ENCODE measurements around the gene TMEM132C.
A peak's percentile ranks its signal among the peaks of the same experiment; 100 is the strongest.
"Not testable (repeated sequence)": the region's sequence is repeated elsewhere in the genome, so short reads cannot be mapped to it uniquely, and the experiment has no call there.

The TMEM132C gene

GRCh38 chr12:128267131-128267622 lies at the start of gene TMEM132C:
TMEM132C (plus strand) TSS chr12:128267170; CDS start chr12:128267403, 233 bp downstream.
- DNase-seq = no peak

DNA sequence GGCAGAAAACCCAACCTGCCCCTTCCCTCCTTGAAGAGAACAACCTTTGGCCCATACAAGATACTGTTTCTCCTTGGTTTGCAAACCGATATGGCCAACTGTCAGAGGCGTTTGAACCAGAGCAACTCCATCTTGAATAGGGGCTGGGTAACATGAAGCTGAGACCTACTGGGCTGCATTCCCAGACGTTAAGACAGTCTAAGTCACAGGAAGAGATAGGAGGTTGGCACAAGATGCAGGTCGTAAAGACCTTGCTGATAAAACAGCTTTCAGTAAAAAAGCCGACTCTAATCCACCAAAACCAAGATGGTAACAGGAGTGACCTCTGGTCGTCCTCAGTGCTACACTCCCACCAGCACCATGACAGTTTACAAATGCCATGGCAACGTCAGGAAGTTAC lies 42.7 kb upstream of the TMEM132C start:
- no peak for DNase-seq

GRCh38 chr12:128228581-128228980 lies 38.4 kb upstream of the TMEM132C start:
- no peak for DNase-seq

- no peak for DNase-seq
Measured at GRCh38 chr12:128235635-128236417, 31.1 kb upstream of the TMEM132C start.

DNA sequence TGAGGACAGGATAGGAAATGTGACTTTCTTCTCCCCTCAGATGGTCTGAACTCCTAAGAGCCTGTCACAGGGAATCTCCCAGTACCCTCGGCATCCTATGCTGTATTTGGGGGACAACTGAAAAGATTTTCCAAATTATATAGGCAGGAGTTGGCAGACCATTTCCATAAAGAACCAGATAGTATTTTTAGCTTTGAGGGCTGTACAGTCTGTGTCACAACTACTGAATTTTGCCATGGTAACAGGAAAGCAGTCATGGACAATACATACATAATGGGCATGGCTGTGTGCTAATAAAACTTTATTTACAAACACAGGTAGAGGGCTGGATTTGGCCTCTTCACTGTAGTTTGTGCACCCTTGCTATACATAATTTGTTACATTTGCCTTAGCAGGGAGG lies 30.4 kb upstream of the TMEM132C start:
- DNase-seq = no peak

DNA sequence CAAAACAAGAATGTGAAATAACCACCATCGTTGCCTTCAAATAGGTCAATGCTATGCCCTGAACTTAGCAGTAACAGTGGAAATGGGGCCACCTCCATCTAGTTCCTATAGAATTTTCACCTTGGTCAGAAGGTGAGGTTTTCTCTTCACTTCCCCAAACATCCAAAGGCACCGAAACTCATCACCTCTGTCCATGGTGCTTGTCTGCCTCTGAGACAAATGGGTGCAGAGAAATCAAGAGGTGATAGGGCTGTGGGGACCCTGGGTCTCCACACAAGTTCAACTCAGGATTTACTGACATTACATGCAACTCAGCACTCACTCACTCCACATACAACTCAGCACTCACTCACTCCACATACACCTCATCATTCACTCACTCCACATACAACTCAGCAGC lies 26.2 kb upstream of the TMEM132C start:
- no peak for DNase-seq

DNA sequence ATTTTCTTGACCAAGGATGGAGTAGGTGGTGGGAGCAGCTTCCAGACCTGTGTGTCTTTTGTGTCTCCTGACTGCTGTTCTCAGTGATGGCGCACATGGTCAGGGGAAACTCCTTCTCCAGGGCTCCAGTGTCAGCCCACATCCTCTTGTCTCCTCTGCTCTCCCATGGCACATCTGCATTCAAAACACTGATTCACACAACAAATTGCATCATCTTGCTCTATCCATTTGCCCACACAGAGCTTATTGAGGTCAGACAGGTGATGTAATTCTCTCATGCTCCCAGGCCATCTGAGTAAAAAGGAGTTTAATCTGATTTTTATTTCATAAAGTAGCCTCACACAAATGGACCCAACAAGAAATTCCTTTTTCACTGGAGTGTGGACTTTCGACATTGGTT lies 21.8 kb upstream of the TMEM132C start:
- no peak for DNase-seq

DNA sequence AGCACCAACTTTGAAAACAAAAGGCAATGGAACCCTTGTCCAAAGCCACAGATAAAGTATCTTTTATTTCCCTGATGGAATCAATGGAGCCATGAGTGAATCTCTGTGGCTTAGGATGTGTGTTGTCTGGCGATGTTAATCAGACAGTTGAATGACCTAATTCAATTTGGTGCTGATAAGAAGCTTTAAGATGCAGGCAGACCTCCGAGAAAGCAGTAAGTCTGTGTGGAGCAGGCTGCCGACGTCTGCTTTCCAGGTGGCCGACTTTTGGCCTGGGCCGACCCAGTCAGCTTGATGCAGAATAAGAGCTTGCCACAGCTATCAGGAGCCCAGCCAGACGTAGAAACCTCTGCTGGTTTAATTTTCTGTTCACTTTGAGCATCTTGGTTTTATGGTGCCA lies 21.1 kb upstream of the TMEM132C start:
- DNase-seq = no peak

- no peak for DNase-seq
Measured at GRCh38 chr12:128250096-128250495, 16.9 kb upstream of the TMEM132C start.

DNA sequence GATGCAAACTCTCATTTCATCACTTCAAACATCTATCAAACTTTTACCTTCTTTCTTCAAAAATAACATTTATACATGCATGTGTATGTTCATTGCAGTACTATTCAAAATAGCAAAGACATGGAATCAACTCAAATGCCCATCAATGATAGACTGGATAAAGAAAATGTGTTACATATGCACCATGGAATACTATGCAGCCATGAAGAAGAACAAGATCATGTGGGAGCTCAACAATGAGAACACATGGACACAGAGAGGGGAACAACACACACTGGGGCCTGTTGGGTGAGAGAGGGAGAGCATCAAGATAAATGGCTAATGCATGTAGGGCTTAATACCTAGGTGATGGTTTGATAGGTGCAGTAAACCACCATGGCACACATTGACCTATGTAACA lies 13.1 kb upstream of the TMEM132C start:
- DNase-seq = not testable (repeated sequence)

- DNase-seq = no peak
Measured at GRCh38 chr12:128258866-128259555, 8.0 kb upstream of the TMEM132C start.

DNA sequence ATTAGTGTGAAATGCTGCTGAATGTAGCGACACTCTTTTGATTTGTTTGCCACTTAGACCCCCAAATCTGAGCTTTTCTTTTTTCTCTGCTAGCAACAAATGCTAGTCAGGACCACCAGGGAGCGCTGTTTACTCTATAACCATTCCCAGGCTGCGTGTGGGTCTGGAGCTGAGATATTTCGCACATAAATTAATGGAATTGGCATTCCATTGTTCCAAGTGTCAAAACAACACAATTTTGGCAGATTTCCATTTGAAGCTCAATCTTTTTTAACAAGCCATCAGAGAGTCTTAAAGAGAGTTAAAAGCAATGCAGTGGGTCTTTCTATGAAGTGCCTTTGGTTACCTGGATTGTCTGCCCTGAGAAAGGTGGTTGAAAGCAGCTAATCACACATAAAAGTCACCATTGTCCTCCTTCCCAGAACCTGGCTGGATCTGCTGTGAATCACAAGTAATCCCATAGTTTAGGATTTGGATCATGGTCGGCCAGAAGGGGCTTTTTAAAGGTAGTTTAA lies 7.4 kb upstream of the TMEM132C start:
- DNase-seq = peak; percentile 17 to 39 (median 19)

DNA sequence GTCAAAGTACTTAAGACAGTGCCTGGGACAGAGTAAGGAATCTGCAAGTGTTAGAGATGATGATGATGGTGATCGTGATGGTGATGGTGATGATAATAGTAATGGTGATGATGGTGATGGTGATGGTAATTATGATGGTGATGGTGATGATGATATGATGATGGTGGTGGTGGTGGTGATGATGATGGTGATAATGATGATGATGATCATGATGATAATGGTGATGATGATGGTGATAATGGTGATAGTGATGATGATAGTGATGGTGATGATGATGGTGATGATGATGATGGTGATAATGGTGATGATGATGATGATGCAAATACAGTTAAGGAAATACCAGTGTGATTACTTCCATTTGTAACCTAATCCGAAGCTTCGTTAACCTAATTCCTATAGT lies 5.2 kb upstream of the TMEM132C start:
- DNase-seq = no peak

DNA sequence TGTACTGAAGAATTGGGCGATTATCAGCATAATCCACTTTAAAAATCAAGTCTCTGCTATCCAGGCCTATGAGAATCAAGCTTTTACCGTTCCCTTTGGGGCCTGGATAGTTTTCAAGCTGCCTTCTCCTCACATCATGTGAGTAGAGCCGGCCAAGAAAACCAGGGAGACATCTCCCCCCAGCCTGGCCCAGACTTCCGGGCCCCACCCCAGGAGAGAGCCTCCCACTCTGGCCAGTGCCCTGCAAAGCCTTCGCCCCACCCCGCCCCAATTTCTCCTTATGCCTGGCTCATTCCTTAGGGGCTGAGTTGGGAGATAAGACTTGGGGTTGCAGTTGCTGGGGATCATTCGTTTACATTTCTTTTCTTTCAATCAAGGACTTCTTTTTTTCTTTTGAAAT lies 1.4 kb upstream of the TMEM132C start:
- DNase-seq = no peak

DNA sequence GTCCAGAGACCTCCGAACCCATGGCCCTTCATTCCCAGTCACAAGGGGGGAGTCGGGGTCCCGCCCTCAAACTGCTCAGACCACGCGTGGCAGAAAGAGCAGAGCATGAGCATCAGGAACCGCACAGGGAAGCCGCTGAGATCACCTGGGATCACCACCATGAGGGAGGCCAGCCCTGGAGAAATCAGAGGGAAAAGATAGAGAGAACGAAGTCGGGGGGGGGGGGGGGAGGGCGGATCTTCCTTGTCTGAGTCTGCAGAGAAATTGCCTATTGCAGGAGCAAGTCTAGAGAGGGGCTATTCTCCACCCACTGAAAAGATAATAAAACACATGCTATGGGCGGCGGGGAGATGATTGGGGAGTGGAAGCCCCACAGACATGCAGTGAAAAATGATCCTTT lies 884 bp upstream of the TMEM132C start:
- no peak for DNase-seq

DNA sequence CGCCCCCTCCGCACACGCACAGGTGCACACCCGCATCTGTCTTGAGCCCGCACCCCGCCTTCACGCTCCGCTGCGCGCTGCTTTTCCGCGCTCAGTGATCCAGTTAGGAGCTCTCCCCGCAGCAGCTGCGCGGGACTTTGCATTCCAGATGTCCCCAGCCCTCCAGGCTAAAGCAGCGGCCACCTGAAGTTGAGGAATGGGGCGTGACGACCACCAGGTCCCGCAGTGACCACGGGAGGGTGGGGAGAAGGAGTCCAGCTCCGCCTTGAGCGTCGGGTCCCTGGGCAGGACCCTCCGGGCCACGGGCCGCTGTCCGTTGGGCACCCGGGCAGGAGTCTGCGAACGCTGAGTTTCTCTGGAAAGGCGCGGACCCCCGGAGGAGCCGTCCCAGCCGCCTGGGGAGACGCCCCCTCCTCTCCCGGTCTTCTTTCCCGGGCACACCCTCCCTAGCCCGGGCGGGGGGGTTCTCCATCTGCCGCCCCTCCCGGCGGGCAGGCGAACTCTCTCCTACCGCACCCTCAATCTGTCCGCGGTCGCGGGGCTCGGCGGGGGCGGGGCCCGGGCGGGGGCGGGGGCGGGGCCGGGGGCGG lies 334 bp upstream of the TMEM132C start:
- DNase-seq = no peak

GRCh38 chr12:128267651-128268378 lies 845 bp downstream of the TMEM132C start:
- no peak for DNase-seq

DNA sequence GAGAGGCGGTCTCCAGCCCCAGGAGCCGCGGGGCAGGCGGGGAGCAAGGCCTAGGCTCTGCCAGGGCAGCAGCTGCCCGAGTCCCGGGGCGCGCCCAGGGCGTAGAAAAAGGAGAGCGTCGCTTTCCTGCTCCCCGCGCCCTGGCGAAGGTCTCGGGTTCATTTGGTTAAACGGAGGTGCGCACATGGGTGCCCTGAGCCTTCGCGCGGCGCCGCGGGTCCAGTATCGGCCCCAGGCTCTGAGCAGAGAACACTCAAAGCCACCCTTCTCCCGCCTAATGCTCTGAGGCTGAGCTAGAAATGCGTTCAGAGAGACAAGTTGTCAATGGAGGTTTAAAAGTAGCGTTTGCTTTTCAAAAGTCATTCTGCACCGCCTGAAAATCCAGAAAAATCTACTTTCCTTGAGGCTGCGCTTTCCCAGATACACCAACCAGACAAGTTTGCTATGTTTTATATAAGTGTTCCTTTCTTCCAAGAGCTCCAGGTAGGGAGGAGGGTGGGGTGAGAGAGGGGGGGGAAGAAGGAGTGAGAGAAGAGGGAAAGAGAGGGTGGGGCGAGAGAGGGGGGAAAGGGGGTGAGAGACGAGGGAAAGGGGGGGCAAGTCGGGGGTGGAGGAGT lies 1.5 kb downstream of the TMEM132C start:
- no peak for DNase-seq

DNA sequence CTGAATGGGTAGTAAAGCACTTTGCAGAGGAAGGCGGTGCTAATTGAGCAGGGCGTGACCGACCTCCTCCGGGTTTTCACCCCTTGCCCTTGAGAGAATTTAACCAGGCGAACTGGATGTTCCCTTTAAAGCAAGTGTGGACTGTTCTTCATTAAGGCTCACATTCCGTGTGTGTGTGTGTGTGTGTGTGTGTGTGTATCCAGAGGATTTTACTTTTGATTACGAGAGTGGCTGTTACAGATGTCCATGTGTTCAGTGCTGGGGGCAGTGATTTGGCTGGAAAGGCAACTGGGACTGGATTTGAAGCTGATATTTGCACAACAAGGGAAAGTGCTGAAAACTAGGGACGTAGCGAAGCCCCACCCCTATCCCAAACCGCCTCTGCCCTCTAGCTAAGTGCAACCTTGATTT lies 2.2 kb downstream of the TMEM132C start:
- no peak for DNase-seq

GRCh38 chr12:128276471-128276870 lies 9.5 kb downstream of the TMEM132C start:
- no peak for DNase-seq

- DNase-seq = no peak
Measured at GRCh38 chr12:128286970-128287369, 20.0 kb downstream of the TMEM132C start.

DNA sequence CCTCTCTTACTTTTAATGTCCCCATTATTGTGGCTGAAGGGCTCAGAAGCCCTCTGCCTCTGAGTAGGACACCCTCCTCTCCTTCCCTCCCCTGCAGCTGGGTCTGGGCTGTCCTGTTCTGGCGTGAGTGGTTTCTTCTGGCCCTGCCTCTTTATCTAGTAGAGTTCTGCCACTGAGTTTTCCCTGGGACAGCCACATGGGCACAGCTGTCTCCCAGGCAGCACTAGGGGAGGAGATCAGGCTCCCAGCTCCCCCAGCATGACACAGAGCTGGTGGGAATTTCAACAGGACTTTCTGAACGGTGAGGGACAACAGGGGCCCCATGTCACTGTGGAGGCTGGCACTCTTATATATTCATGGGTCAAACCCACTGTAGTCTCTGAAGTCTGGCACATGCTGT lies 21.4 kb downstream of the TMEM132C start:
- DNase-seq = no peak

- no peak for DNase-seq
Measured at GRCh38 chr12:128288896-128289295, 21.9 kb downstream of the TMEM132C start.

Data from suppressor macrophage treated with lipopolysaccharide for 1 hour (primary cell).